Neural crest cell (in vitro differentiated cells): ENCODE data around the gene SORBS1. TPM values are rescaled to one million over a fixed set of nuclear protein-coding genes. Genes with fewer than 3 reads are reported as not detected.

ENCODE experiments used
- DNase-seq: peaks from one replicate; pipeline ENCODE4 v3.0.0; 2021; ENCODE audit warnings: low read depth, mixed read lengths, low spot score
- H3K27ac Mint-ChIP-seq: one replicate; pipeline ENCODE4 v1.8.0; 2021; ENCODE audit warnings: mild to moderate bottlenecking, mixed read lengths; ENCODE audit not compliant: unreplicated experiment
- H3K27me3 Mint-ChIP-seq: 2 replicates; pipeline ENCODE4 v1.8.0; 2021; ENCODE audit warnings: low read depth, mild to moderate bottlenecking, mixed read lengths
- H3K36me3 Mint-ChIP-seq: 2 replicates; pipeline ENCODE4 v1.8.0; 2021; ENCODE audit warnings: low read depth, mild to moderate bottlenecking, mixed read lengths
- H3K4me1 Mint-ChIP-seq: 2 replicates; pipeline ENCODE4 v1.8.0; 2021; ENCODE audit warnings: mixed read lengths
- H3K4me3 Mint-ChIP-seq: one replicate; pipeline ENCODE4 v1.8.0; 2021; ENCODE audit warnings: mild to moderate bottlenecking, mixed read lengths
- H3K9me3 Mint-ChIP-seq: 2 replicates; pipeline ENCODE4 v1.8.0; 2021; ENCODE audit warnings: mixed read lengths
- total RNA-seq: library from RNA; stranded (reverse); gene quantifications from 2 replicates; pipeline ENCODE4 v1.2.1, GENCODE V29; 2021
- TF ChIP-seq, protein P1 (sequence below): fragments of 200-600 bp; sonication (generic); conservative IDR thresholded peaks from 2 replicates; pipeline ENCODE4 v1.5.0; 2021; ENCODE audit warnings: antibody characterized with exemption, mild to moderate bottlenecking

The SORBS1 gene
- total RNA-seq, 1 donor from 2014 or later = 15.3 TPM

GRCh38 chr10:95392217-95392584 is 169.0 kb downstream of the SORBS1 start:
- TF ChIP-seq, protein P1, sequence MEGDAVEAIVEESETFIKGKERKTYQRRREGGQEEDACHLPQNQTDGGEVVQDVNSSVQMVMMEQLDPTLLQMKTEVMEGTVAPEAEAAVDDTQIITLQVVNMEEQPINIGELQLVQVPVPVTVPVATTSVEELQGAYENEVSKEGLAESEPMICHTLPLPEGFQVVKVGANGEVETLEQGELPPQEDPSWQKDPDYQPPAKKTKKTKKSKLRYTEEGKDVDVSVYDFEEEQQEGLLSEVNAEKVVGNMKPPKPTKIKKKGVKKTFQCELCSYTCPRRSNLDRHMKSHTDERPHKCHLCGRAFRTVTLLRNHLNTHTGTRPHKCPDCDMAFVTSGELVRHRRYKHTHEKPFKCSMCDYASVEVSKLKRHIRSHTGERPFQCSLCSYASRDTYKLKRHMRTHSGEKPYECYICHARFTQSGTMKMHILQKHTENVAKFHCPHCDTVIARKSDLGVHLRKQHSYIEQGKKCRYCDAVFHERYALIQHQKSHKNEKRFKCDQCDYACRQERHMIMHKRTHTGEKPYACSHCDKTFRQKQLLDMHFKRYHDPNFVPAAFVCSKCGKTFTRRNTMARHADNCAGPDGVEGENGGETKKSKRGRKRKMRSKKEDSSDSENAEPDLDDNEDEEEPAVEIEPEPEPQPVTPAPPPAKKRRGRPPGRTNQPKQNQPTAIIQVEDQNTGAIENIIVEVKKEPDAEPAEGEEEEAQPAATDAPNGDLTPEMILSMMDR = no peak
- H3K27me3 Mint-ChIP-seq = no peaks in the 10 kb centered on the region
- H3K4me1 Mint-ChIP-seq = peaks cover 36% of the 10 kb centered on the region
- H3K27ac Mint-ChIP-seq = no peak overlapping the region
- no peaks in the 10 kb centered on the region for H3K9me3 Mint-ChIP-seq
- H3K4me3 Mint-ChIP-seq = no peak overlapping the region
- peaks cover 2% of the 10 kb centered on the region for H3K36me3 Mint-ChIP-seq
- DNase-seq = no peak

DNA sequence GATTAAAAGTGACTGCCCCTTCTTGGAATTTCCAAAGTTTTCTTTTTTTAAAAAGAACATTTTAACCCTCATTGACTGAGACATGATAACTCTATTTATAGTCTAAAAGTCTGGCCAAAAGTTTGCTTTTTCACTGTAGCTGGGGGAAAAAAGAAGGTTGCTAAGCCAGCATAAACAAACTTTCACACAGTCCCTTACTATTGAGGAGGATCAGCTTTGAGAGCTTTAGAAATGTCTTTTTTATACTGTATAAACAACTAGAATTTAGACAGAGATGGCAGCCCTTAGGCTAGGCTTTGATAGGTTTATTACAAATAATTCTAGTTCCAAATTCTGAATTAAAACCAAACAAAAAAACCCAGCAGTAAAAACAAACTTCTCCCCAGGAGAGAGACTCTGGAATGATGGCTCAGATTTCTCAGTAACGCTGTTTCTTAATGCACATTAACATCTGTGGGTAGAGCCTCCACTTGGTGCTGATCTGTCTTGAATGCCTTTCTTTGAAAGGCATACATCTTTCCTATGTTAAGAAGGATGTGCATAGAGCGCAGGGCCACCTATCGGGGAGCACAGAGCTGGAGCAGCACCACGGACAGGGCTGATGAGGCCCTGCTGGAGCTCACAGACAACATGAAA is 169.5 kb downstream of the SORBS1 start:
- H3K36me3 Mint-ChIP-seq = peaks cover 2% of the 10 kb centered on the region
- no peaks in the 10 kb centered on the region for H3K27me3 Mint-ChIP-seq
- TF ChIP-seq, protein P1 = no peak
- H3K27ac Mint-ChIP-seq = no peak overlapping the region
- peaks cover 38% of the 10 kb centered on the region for H3K4me1 Mint-ChIP-seq
- no peak for DNase-seq
- H3K4me3 Mint-ChIP-seq = no peak overlapping the region
- H3K9me3 Mint-ChIP-seq = no peaks in the 10 kb centered on the region

DNA sequence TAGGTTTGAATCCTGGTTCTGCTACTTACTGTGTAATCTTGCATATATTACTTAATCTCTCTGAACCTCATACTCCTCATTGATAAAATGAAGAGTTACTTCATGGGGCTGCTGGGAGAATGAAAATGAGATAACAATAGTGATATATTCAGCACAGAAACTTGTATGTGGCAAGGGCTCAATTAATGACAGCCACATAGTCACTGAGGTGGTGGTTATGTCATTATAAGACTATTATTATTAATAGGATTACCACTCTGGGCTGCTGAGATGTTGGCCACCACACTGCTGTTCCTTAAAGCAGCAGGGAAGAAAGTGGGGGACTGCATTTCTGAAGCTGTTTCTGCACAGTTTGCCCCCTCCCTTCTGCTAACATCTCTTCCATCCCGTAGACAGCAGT is 170.0 kb downstream of the SORBS1 start:
- Mint-ChIP-seq H3K27ac (no peak overlapping the region), H3K4me3 (no peak overlapping the region), H3K4me1 (peaks cover 38% of the 10 kb centered on the region), H3K27me3 (no peaks in the 10 kb centered on the region), H3K36me3 (peaks cover 1% of the 10 kb centered on the region), H3K9me3 (no peaks in the 10 kb centered on the region)
- no peak for DNase-seq
- TF ChIP-seq, protein P1 = no peak

DNA sequence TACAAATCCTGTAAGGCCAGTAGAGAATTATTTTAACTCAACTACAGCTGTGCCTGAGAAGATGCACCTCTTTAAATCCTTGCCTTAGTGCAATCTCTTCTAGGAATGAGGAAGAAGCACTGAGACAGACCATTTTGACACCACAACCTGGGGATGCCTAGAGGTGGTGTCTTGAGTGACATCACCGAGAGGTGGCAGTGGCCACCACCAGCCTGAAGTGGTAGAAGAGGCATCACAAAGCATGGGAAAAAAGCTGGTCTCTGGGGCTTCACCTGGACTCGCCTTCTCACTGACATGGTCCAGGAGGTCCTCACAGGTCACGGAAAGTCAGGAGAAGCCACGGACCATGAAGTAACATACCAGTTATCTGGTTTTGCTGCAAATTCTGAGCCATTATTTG is 171.2 kb downstream of the SORBS1 start:
- Mint-ChIP-seq H3K36me3 (no peaks in the 10 kb centered on the region), H3K4me3 (no peak overlapping the region), H3K27me3 (no peaks in the 10 kb centered on the region), H3K27ac (no peak overlapping the region), H3K4me1 (peaks cover 38% of the 10 kb centered on the region), H3K9me3 (no peaks in the 10 kb centered on the region)
- no peak for DNase-seq
- TF ChIP-seq, protein P1 = no peak

GRCh38 chr10:95389176-95389575 is 172.0 kb downstream of the SORBS1 start:
- Mint-ChIP-seq H3K9me3 (no peaks in the 10 kb centered on the region), H3K4me1 (peaks cover 39% of the 10 kb centered on the region), H3K4me3 (peak overlapping the region; percentile 56), H3K27me3 (no peaks in the 10 kb centered on the region), H3K36me3 (no peaks in the 10 kb centered on the region), H3K27ac (peak overlapping the region; percentile 93)
- DNase-seq = no peak
- TF ChIP-seq, protein P1 = no peak
